HG03378 (cell line): ENCODE data around the gene TPRG1L.

Experiments used
- ATAC-seq: cut with Tn5 transposase; IDR thresholded peaks from one replicate; pipeline ENCODE4 v1.9.1; 2021; ENCODE audit warnings: mild to moderate bottlenecking, moderate library complexity; ENCODE audit not compliant: unreplicated experiment

The TPRG1L gene

GRCh38 chr1:3593334-3593733 is 31.5 kb upstream of the TPRG1L start:
- no peak for ATAC-seq

GRCh38 chr1:3593745-3594144 is 31.1 kb upstream of the TPRG1L start:
- ATAC-seq, result no peak

GRCh38 chr1:3594706-3595377 is 30.0 kb upstream of the TPRG1L start:
- no peak for ATAC-seq

- no peak for ATAC-seq
Measured at GRCh38 chr1:3595949-3596348, 28.9 kb upstream of the TPRG1L start.

GRCh38 chr1:3596663-3597598 is 27.9 kb upstream of the TPRG1L start:
- no peak for ATAC-seq

GRCh38 chr1:3597599-3597964 is 27.2 kb upstream of the TPRG1L start:
- no peak for ATAC-seq

GRCh38 chr1:3598051-3598491 is 26.7 kb upstream of the TPRG1L start:
- no peak for ATAC-seq

- no peak for ATAC-seq
Measured at GRCh38 chr1:3598522-3599285, 26.1 kb upstream of the TPRG1L start.

GRCh38 chr1:3599286-3599811 is 25.5 kb upstream of the TPRG1L start:
- ATAC-seq, result no peak

GRCh38 chr1:3599816-3600215 is 25.0 kb upstream of the TPRG1L start:
- no peak for ATAC-seq

- no peak for ATAC-seq
Measured at GRCh38 chr1:3600354-3600753, 24.5 kb upstream of the TPRG1L start.

- ATAC-seq, result no peak
Measured at GRCh38 chr1:3601743-3602142, 23.1 kb upstream of the TPRG1L start.

GRCh38 chr1:3602375-3602774 is 22.4 kb upstream of the TPRG1L start:
- ATAC-seq, result no peak

GRCh38 chr1:3603156-3603555 is 21.7 kb upstream of the TPRG1L start:
- no peak for ATAC-seq

- ATAC-seq, result no peak
Measured at GRCh38 chr1:3603571-3604467, 21.0 kb upstream of the TPRG1L start.

GRCh38 chr1:3604468-3604974 is 20.3 kb upstream of the TPRG1L start:
- ATAC-seq, result no peak

- ATAC-seq, result no peak
Measured at GRCh38 chr1:3604997-3605823, 19.6 kb upstream of the TPRG1L start.

- no peak for ATAC-seq
Measured at GRCh38 chr1:3606779-3607702, 17.8 kb upstream of the TPRG1L start.
